IMR-90 (cell line): Measurements from ENCODE around the gene SLC4A1AP. TPM values are rescaled to one million over a fixed set of nuclear protein-coding genes. Genes with fewer than 3 reads are reported as not detected.

Source experiments
- ATAC-seq: fragments of 200-7000 bp; cut with Tn5 transposase; 2 replicates; pipeline ENCODE4 v1.9.1; 2020; ENCODE audit warnings: low read depth, mild to moderate bottlenecking, moderate library complexity
- BruUV-seq: library from RNA; stranded (reverse); fragments of 400-500 nt; replicated peaks from 2 replicates; lab custom pipeline; 2021; lab: Mats Ljungman, UMichigan
- CTCF ChIA-PET: fragments of 300-600 bp; formaldehyde crosslinking; extraction: SDS; loops from one replicate; lab custom pipeline; 2021; ENCODE audit warnings: antibody characterized with exemption; lab: Yijun Ruan, JAX
- POLR2A ChIA-PET: fragments of 300-600 bp; sonication (Branson Sonifier 250); formaldehyde crosslinking; loops from one replicate; lab custom pipeline; 2022; ENCODE audit warnings: antibody characterized with exemption; ENCODE audit not compliant: unreplicated experiment; lab: Charles Lee
- DNase-seq: peaks from one replicate; pipeline ENCODE4 v3.0.0; 2013
- H2AFZ ChIP-seq: replicated peaks from 2 replicates; pipeline ENCODE3; 2013; ENCODE audit warnings: low read length, mild to moderate bottlenecking; ENCODE audit not compliant: poor library complexity
- H2AK5ac ChIP-seq: 2 replicates; pipeline ENCODE4 v1.6.1; 2013; ENCODE audit warnings: low read depth, low read length, inconsistent platforms
- H2AK9ac ChIP-seq: replicated peaks from 2 replicates; pipeline ENCODE3; 2013; ENCODE audit warnings: mild to moderate bottlenecking, low read depth, low read length, moderate library complexity; ENCODE audit not compliant: poor library complexity
- H2BK120ac ChIP-seq: 2 replicates; pipeline ENCODE4 v1.6.1; 2013; ENCODE audit warnings: low read depth, low read length, inconsistent platforms
- H2BK15ac ChIP-seq: 3 replicates; pipeline ENCODE4 v1.6.1; 2013; ENCODE audit warnings: low read depth, low read length, inconsistent platforms
- H2BK20ac ChIP-seq: 2 replicates; pipeline ENCODE4 v1.6.1; 2013; ENCODE audit warnings: low read depth, mild to moderate bottlenecking, inconsistent platforms, low read length, moderate library complexity
- H2BK5ac ChIP-seq: 2 replicates; pipeline ENCODE4 v1.6.1; 2013; ENCODE audit warnings: mild to moderate bottlenecking, low read depth, low read length, inconsistent platforms; ENCODE audit not compliant: poor library complexity, severe bottlenecking
- H3K14ac ChIP-seq: replicated peaks from 2 replicates; pipeline ENCODE4 v1.6.1; 2013; ENCODE audit warnings: low read depth, low read length, inconsistent platforms
- H3K18ac ChIP-seq: 2 replicates; pipeline ENCODE4 v1.6.1; 2013; ENCODE audit warnings: low read depth, low read length, control low read depth
- H3K23ac ChIP-seq: 2 replicates; pipeline ENCODE4 v1.6.1; 2013; ENCODE audit warnings: low read depth, low read length, inconsistent platforms
- H3K27ac ChIP-seq: 2 replicates; pipeline ENCODE4 v1.5.1; 2013; ENCODE audit warnings: mild to moderate bottlenecking, control low read depth, low read length; ENCODE audit not compliant: insufficient read depth
- H3K27me3 ChIP-seq: 2 replicates; pipeline ENCODE4 v1.6.1; 2013; ENCODE audit warnings: low read length; ENCODE audit not compliant: control insufficient read depth, insufficient read depth
- H3K36me3 ChIP-seq: 2 replicates; pipeline ENCODE4 v1.6.1; 2013; ENCODE audit warnings: low read length, mixed read lengths; ENCODE audit not compliant: control insufficient read depth, insufficient read depth
- H3K4ac ChIP-seq: 2 replicates; pipeline ENCODE4 v1.6.1; 2013; ENCODE audit warnings: low read depth, low read length, inconsistent platforms
- H3K4me1 ChIP-seq: 2 replicates; pipeline ENCODE4 v1.6.1; 2013; ENCODE audit warnings: low read length, mixed read lengths; ENCODE audit not compliant: control insufficient read depth, insufficient read depth
- H3K4me2 ChIP-seq: 2 replicates; pipeline ENCODE4 v1.6.1; 2013; ENCODE audit warnings: low read depth, mild to moderate bottlenecking, control low read depth, low read length, moderate library complexity
- H3K4me3 ChIP-seq: 2 replicates; pipeline ENCODE4 v1.5.1; 2013; ENCODE audit warnings: low read depth, mild to moderate bottlenecking, control low read depth, low read length, moderate library complexity; ENCODE audit not compliant: insufficient read depth
- H3K56ac ChIP-seq: 2 replicates; pipeline ENCODE4 v1.6.1; 2013; ENCODE audit warnings: low read length, inconsistent platforms; ENCODE audit not compliant: insufficient read depth; ENCODE audit errors: extremely low read depth
- H3K79me1 ChIP-seq, 2 experiments: 2 replicates each; pipeline ENCODE4 v1.6.1; 2013; ENCODE audit warnings: low read length in 2 of 2, inconsistent platforms in 1 of 2, low read depth in 1 of 2
- H3K9ac ChIP-seq: 2 replicates; pipeline ENCODE4 v1.6.1; 2013; ENCODE audit warnings: low read depth, low read length, control low read depth
- H3K9me1 ChIP-seq: 2 replicates; pipeline ENCODE4 v1.6.1; 2013; ENCODE audit warnings: low read length, inconsistent platforms; ENCODE audit not compliant: insufficient read depth
- H3K9me3 ChIP-seq: 2 replicates; pipeline ENCODE4 v1.6.1; 2013; ENCODE audit warnings: low read length; ENCODE audit not compliant: control insufficient read depth, insufficient read depth
- H4K20me1 ChIP-seq: 2 replicates; pipeline ENCODE4 v1.6.1; 2013; ENCODE audit warnings: low read length, inconsistent platforms; ENCODE audit not compliant: insufficient read depth
- H4K5ac ChIP-seq: 2 replicates; pipeline ENCODE4 v1.6.1; 2013; ENCODE audit warnings: mild to moderate bottlenecking, low read depth, low read length, control low read depth
- H4K8ac ChIP-seq, 2 experiments: 2 replicates each; pipeline ENCODE4 v1.6.1; 2013; ENCODE audit warnings: low read depth in 2 of 2, low read length in 2 of 2, control low read depth in 1 of 2, inconsistent platforms in 1 of 2
- H4K91ac ChIP-seq: 2 replicates; pipeline ENCODE4 v1.6.1; 2013; ENCODE audit warnings: low read depth, low read length, inconsistent platforms; ENCODE audit not compliant: insufficient read depth
- MAFK ChIP-seq: IDR thresholded peaks from 2 replicates; pipeline ENCODE4 v1.6.1; 2012; ENCODE audit warnings: low read depth, low read length, improper control_type of control experiment
- MXI1 ChIP-seq: IDR thresholded peaks from 2 replicates; pipeline ENCODE4 v1.6.1; 2012; ENCODE audit warnings: low read depth, mild to moderate bottlenecking, low read length, moderate library complexity, borderline replicate concordance
- WGBS, 2 experiments: methylation state at CpG; one replicate each; pipeline versions ENCODE4 v1.1.5 to v1.1.7; 2013; ENCODE audit warnings: missing lambda C conversion rate in 2 of 2; ENCODE audit not compliant: insufficient read length in 1 of 2; ENCODE audit errors: extremely low coverage in 2 of 2; 5-methylcytosine and 5-hydroxymethylcytosine counted together
- dilution Hi-C: fragments of 300-500 bp; cut with HindIII; formaldehyde crosslinking; loops from one replicate; pipeline ENCODE4 v1.14.3; 2018; ENCODE audit warnings: low sequenced_read_pairs; ENCODE audit not compliant: unreplicated experiment
- in situ Hi-C: fragments of 300-500 bp; cut with MboI; formaldehyde crosslinking; loops from 3 replicates; pipeline ENCODE4 v1.14.3; 2019; ENCODE audit warnings: low sequenced_read_pairs, inconsistent platforms, mixed read lengths
- intact Hi-C: fragments of 100-400 bp; cut with micrococcal nuclease; formaldehyde crosslinking; loops from 2 replicates; pipeline ENCODE4 v1.10.0; 2022
- polyA plus RNA-seq, 3 experiments: library from polyadenylated mRNA; depleted of rRNA; stranded (reverse); fragments of >200 nt; gene quantifications; 2 replicates each; pipeline ENCODE4 v1.2.3, GENCODE V29; 2012; ENCODE audit warnings: low replicate concordance in 1 of 3
- total RNA-seq: library from RNA; depleted of rRNA; stranded (reverse); fragments of >200 nt; gene quantifications from 2 replicates; pipeline ENCODE4 v1.2.3, GENCODE V29; 2012

SLC4A1AP gene
- total and polyA plus RNA-seq, 2 of the 4 experiments (the other 2 are of a cell fraction) = 11.7 to 13.6 TPM

- Histone ChIP-seq H2BK5ac (no peak overlapping the region), H4K5ac (no peak overlapping the region), H2BK120ac (no peak overlapping the region), H3K56ac (no peak overlapping the region), H3K18ac (no peak overlapping the region), H2AK9ac (no peak overlapping the region), H2BK20ac (no peak overlapping the region), H4K8ac (no peak overlapping the region), H3K4ac (no peak overlapping the region), H3K36me3 (peaks cover 26% of the 10 kb centered on the region), H3K4me1 (peaks cover 10% of the 10 kb centered on the region), H2AK5ac (no peak overlapping the region), H3K9ac (no peak overlapping the region), H3K4me2 (no peak overlapping the region), H3K9me3 (no peaks in the 10 kb centered on the region), H3K27me3 (no peaks in the 10 kb centered on the region), H3K14ac (no peak overlapping the region), H2BK15ac (no peak overlapping the region), H3K4me3 (no peak overlapping the region), H4K91ac (no peak overlapping the region), H2AFZ (no peak overlapping the region), H4K20me1 (no peaks in the 10 kb centered on the region), H3K27ac (no peak overlapping the region), H3K9me1 (peaks cover 12% of the 10 kb centered on the region), H3K23ac (no peak overlapping the region), H3K79me1 (no peaks in the 10 kb centered on the region; a peak in 1 of 4 replicates)
- no TSS peak for BruUV-seq
- peak; percentile 59; the same call in 1 of the 2 replicates for TF ChIP-seq MAFK
- TF ChIP-seq MXI1 = no peak
- intact Hi-C loops (no loop called here), dilution Hi-C loops (no loop called here), in situ Hi-C loops (no loop called here)
- ATAC-seq (no peak), DNase-seq (no peak)
- ChIA-PET POLR2A (no interaction called here), CTCF (no interaction called here)
- WGBS, 2 experiments = no CpG with 5 or more reads among the region's 3 CpGs
These were observed 21.9 kb downstream of the SLC4A1AP start for GRCh38 chr2:27685577-27685976.
